GM21447 (cell line): ENCODE results near the gene BCR.
"Not testable (repeated sequence)": the region's sequence is repeated elsewhere in the genome, so short reads cannot be mapped to it uniquely, and the experiment has no call there.

Experiments
- ATAC-seq: cut with Tn5 transposase; IDR thresholded peaks from one replicate; pipeline ENCODE4 v1.9.1; 2021; ENCODE audit not compliant: unreplicated experiment

Gene BCR

GRCh38 chr22:23361676-23362075 lies 181.4 kb downstream of the BCR start:
- no peak for ATAC-seq

- ATAC-seq, result no peak
Observed at GRCh38 chr22:23363683-23364082, 183.4 kb downstream of the BCR start.

GRCh38 chr22:23364389-23364788 lies 184.1 kb downstream of the BCR start:
- no peak for ATAC-seq

- ATAC-seq, result no peak
Observed at GRCh38 chr22:23365524-23365923, 185.2 kb downstream of the BCR start.

GRCh38 chr22:23365961-23366360 lies 185.7 kb downstream of the BCR start:
- no peak for ATAC-seq

- not testable (repeated sequence) for ATAC-seq
Observed at GRCh38 chr22:23367196-23367595, 186.9 kb downstream of the BCR start.
